Caco-2 (cell line): Measurements from ENCODE around the gene NAALADL2. TPM values are rescaled to one million over a fixed set of nuclear protein-coding genes. Genes with fewer than 3 reads are reported as not detected.

ENCODE experiments used
- BruUV-seq: library from RNA; stranded (reverse); fragments of 400-500 nt; replicated peaks from 2 replicates; lab custom pipeline; 2021; lab: Mats Ljungman, UMichigan
- CTCF ChIA-PET: fragments of 300-600 bp; sonication (Branson Sonifier 250); formaldehyde crosslinking; loops from one replicate; lab custom pipeline; 2022; ENCODE audit warnings: antibody characterized with exemption; lab: Charles Lee
- POLR2A ChIA-PET: fragments of 300-600 bp; sonication (Branson Sonifier 250); formaldehyde crosslinking; loops from one replicate; lab custom pipeline; 2022; ENCODE audit warnings: antibody characterized with exemption; lab: Charles Lee
- DNase-seq, 2 experiments: peaks; one replicate each; pipeline versions ENCODE4 v3.0.0 to v3.0.0-alpha.2; 2020 to 2022
- H3K27me3 ChIP-seq: replicated peaks from 2 replicates; pipeline ENCODE4 v1.6.0; 2011; ENCODE audit warnings: low read length; ENCODE audit not compliant: control insufficient read depth, insufficient read depth
- H3K36me3 ChIP-seq: 2 replicates; pipeline ENCODE4 v1.5.1; 2011; ENCODE audit warnings: low read length; ENCODE audit not compliant: control insufficient read depth, insufficient read depth
- H3K4me1 ChIP-seq: fragments of 250-450 bp; sonication (Bioruptor Pico); 2 replicates; pipeline ENCODE4 v1.5.1; 2020; ENCODE audit warnings: mild to moderate bottlenecking
- H3K4me3 ChIP-seq: 2 replicates; pipeline ENCODE4 v1.5.1; 2011; ENCODE audit warnings: low read depth, mild to moderate bottlenecking, control low read depth, low read length
- H3K9me3 ChIP-seq: fragments of 250-450 bp; sonication (Bioruptor Pico); 2 replicates; pipeline ENCODE4 v1.5.1; 2020; ENCODE audit warnings: mild to moderate bottlenecking, moderate library complexity
- H3K27ac Mint-ChIP-seq: one replicate; pipeline ENCODE4 v1.8.0; 2022; ENCODE audit warnings: mixed read lengths; ENCODE audit not compliant: unreplicated experiment
- H3K27me3 Mint-ChIP-seq: one replicate; pipeline ENCODE4 v1.8.0; 2022; ENCODE audit warnings: mixed read lengths; ENCODE audit not compliant: insufficient read depth, unreplicated experiment
- H3K36me3 Mint-ChIP-seq: one replicate; pipeline ENCODE4 v1.8.0; 2022; ENCODE audit warnings: mild to moderate bottlenecking, mixed read lengths; ENCODE audit not compliant: insufficient read depth, unreplicated experiment
- H3K4me1 Mint-ChIP-seq: one replicate; pipeline ENCODE4 v1.8.0; 2022; ENCODE audit warnings: low read depth, mixed read lengths; ENCODE audit not compliant: unreplicated experiment
- H3K4me3 Mint-ChIP-seq: one replicate; pipeline ENCODE4 v1.8.0; 2022; ENCODE audit warnings: mild to moderate bottlenecking, moderate library complexity, mixed read lengths; ENCODE audit not compliant: unreplicated experiment
- H3K9me3 Mint-ChIP-seq: one replicate; pipeline ENCODE4 v1.8.0; 2022; ENCODE audit warnings: mixed read lengths; ENCODE audit not compliant: unreplicated experiment
- intact Hi-C: fragments of 100-400 bp; cut with micrococcal nuclease; formaldehyde crosslinking; loops from one replicate; pipeline ENCODE4 v1.10.0; 2022; ENCODE audit not compliant: unreplicated experiment
- total RNA-seq: library from RNA; stranded (reverse); gene quantifications from 2 replicates; pipeline ENCODE4 v1.2.3, GENCODE V29; 2022
- TF ChIP-seq, protein P1 (sequence below), 2 experiments: fragments of 200-600 bp in 1 of 2; IDR thresholded peaks; 1 replicate in 1 of 2; 2 replicates in 1 of 2; pipeline versions ENCODE4 v1.5.1 to v1.8.0; 2011 to 2022; ENCODE audit warnings: antibody characterized with exemption in 1 of 2, control low read depth in 1 of 2, inconsistent platforms in 1 of 2, low read depth in 1 of 2, low read length in 1 of 2, mild to moderate bottlenecking in 1 of 2, moderate library complexity in 1 of 2; ENCODE audit not compliant: insufficient read depth in 1 of 2, severe bottlenecking in 1 of 2, unreplicated experiment in 1 of 2

The NAALADL2 gene
- total RNA-seq, 1 experiment from 2014 or later, result 4.4 TPM

DNA sequence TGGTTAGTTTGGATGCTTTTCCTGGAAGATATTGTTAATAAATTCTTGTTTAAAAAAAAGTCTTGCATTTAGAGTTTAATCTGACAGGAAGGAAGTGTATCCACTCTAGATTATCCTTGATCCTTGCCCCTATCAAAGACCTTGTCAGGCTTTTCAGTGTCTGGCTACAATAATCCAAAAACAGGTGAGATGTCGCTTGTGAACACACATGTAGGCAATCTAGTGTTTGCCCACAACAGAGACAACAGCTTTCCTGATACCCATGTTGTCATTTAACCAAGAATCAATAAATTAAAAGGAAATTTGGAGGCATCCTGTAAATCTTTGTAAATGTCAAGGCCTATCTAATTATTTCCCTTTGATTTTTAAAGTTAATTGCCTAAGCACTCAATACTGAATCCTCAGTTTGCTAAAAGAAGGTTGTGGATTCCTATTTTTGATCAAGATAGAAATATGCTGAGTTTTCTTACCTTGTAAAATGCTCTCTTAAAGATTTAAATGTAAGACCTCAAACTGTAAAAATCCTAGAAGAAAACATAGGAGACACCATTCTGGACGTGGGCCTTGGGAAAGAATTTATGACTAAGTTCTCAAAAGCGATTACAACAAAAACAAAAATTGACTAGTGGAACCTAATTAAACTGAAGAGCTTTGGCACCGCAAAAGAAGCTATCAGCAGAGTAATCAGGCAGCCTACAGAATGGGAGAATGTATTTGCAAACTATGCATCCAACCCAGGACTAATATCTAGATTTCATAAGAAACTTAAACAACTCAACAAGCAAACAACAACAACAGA is 207.7 kb downstream of the NAALADL2 start:
- no peaks in the 10 kb centered on the region for H3K36me3 ChIP-seq
- no peaks in the 10 kb centered on the region for H3K27me3 ChIP-seq
- ChIA-PET CTCF (no interaction called here), POLR2A (no interaction called here)
- H3K4me3 Mint-ChIP-seq, result no peak overlapping the region
- no peaks in the 10 kb centered on the region for H3K36me3 Mint-ChIP-seq
- H3K4me1 Mint-ChIP-seq, result no peaks in the 10 kb centered on the region
- intact Hi-C loops, result no loop called here
- no TSS peak for BruUV-seq
- no peaks in the 10 kb centered on the region for H3K9me3 ChIP-seq
- 0 out of 2 replicates have a peak, but pooled peaks cover 6% of the 10 kb centered on the region for H3K4me1 ChIP-seq
- TF ChIP-seq, protein P1, sequence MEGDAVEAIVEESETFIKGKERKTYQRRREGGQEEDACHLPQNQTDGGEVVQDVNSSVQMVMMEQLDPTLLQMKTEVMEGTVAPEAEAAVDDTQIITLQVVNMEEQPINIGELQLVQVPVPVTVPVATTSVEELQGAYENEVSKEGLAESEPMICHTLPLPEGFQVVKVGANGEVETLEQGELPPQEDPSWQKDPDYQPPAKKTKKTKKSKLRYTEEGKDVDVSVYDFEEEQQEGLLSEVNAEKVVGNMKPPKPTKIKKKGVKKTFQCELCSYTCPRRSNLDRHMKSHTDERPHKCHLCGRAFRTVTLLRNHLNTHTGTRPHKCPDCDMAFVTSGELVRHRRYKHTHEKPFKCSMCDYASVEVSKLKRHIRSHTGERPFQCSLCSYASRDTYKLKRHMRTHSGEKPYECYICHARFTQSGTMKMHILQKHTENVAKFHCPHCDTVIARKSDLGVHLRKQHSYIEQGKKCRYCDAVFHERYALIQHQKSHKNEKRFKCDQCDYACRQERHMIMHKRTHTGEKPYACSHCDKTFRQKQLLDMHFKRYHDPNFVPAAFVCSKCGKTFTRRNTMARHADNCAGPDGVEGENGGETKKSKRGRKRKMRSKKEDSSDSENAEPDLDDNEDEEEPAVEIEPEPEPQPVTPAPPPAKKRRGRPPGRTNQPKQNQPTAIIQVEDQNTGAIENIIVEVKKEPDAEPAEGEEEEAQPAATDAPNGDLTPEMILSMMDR (IDR thresholded peaks at IDR 0.05; ENCODE audit: insufficient read depth in 1 of 2, low read depth in 1 of 2, low read length in 1 of 2, severe bottlenecking in 1 of 2, unreplicated experiment in 1 of 2), result no peak
- no peak overlapping the region for H3K4me3 ChIP-seq
- no peak for DNase-seq
- H3K27me3 Mint-ChIP-seq, result no peaks in the 10 kb centered on the region
- no peaks in the 10 kb centered on the region for H3K9me3 Mint-ChIP-seq
- no peak overlapping the region for H3K27ac Mint-ChIP-seq

DNA sequence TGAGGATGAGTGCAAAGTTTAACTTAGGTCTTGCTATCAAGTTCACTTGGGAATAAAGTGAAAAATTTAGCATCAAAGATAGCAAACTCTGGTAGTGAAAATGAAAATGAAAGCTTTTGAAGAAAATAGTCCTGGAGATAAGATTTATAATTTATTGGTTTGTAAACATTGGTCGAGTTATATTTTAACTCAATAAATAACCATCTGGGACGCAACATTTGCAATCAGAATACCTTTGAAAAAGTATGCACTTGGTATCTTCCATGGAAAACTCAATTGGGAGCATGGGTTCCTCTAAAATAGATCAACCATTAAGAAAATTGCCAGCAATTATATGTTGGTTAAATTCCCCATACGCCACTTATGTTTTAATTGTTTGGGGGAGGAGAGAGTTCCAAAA is 209.5 kb downstream of the NAALADL2 start:
- BruUV-seq, result no TSS peak
- no peak overlapping the region for H3K27ac Mint-ChIP-seq
- H3K9me3 Mint-ChIP-seq, result no peaks in the 10 kb centered on the region
- no peaks in the 10 kb centered on the region for H3K36me3 Mint-ChIP-seq
- H3K36me3 ChIP-seq, result no peaks in the 10 kb centered on the region
- H3K9me3 ChIP-seq, result no peaks in the 10 kb centered on the region
- ChIA-PET CTCF (no interaction called here), POLR2A (no interaction called here)
- H3K27me3 ChIP-seq, result no peaks in the 10 kb centered on the region
- no peak overlapping the region for H3K4me3 Mint-ChIP-seq
- TF ChIP-seq, protein P1 (IDR thresholded peaks at IDR 0.05; ENCODE audit: insufficient read depth in 1 of 2, low read depth in 1 of 2, low read length in 1 of 2, severe bottlenecking in 1 of 2, unreplicated experiment in 1 of 2), result no peak
- intact Hi-C loops, result no loop called here
- no peaks in the 10 kb centered on the region for H3K27me3 Mint-ChIP-seq
- no peak for DNase-seq
- 0 out of 2 replicates have a peak, but pooled peaks cover 6% of the 10 kb centered on the region for H3K4me1 ChIP-seq
- H3K4me3 ChIP-seq, result no peak overlapping the region
- H3K4me1 Mint-ChIP-seq, result no peaks in the 10 kb centered on the region

DNA sequence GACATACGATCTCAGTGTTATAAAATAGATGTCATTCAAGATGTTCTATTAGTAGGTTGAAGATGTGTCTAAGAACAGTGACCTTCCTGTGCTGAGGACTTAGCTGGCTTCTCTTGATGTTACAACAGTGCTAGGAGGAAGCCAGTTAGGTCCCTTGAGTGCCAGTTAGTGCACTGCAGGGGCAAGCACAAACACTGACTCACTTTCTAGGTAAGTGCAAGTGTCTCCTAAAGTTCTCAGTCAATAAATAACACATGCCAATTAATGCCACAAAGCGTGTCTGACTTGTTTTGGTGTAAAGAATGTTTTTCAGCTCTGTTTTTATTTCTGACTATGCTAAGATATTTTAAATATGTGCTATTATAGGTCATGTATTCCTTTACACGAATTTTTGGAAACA is 211.8 kb downstream of the NAALADL2 start:
- ChIA-PET POLR2A (no interaction called here), CTCF (no interaction called here)
- intact Hi-C loops, result no loop called here
- Mint-ChIP-seq H3K27me3 (no peaks in the 10 kb centered on the region), H3K36me3 (no peaks in the 10 kb centered on the region), H3K9me3 (no peaks in the 10 kb centered on the region), H3K4me3 (no peak overlapping the region), H3K27ac (no peak overlapping the region), H3K4me1 (no peaks in the 10 kb centered on the region)
- Histone ChIP-seq H3K27me3 (no peaks in the 10 kb centered on the region), H3K4me3 (no peak overlapping the region), H3K36me3 (no peaks in the 10 kb centered on the region), H3K9me3 (no peaks in the 10 kb centered on the region), H3K4me1 (0 out of 2 replicates have a peak, but pooled peaks cover 6% of the 10 kb centered on the region)
- no TSS peak for BruUV-seq
- TF ChIP-seq, protein P1 (IDR thresholded peaks at IDR 0.05; ENCODE audit: insufficient read depth in 1 of 2, low read depth in 1 of 2, low read length in 1 of 2, severe bottlenecking in 1 of 2, unreplicated experiment in 1 of 2), result no peak
- no peak for DNase-seq
